CD4-positive, alpha-beta memory T cell (primary cell): ENCODE results near the gene GAK. TPM values are rescaled to one million over a fixed set of nuclear protein-coding genes. Genes with fewer than 3 reads are reported as not detected.

Experiments used
- CTCF ChIA-PET: fragments of 350-600 bp; sonication (Branson Sonifier 250); formaldehyde crosslinking; loops from one replicate; lab custom pipeline; 2021; ENCODE audit warnings: inconsistent platforms; ENCODE audit not compliant: partially characterized antibody; lab: Charles Lee
- POLR2A ChIA-PET: fragments of 350-600 bp; sonication (Branson Sonifier 250); formaldehyde crosslinking; loops from one replicate; lab custom pipeline; 2021; ENCODE audit not compliant: partially characterized antibody; lab: Charles Lee
- DNase-seq, 5 donors: peaks; one replicate each; pipeline versions ENCODE4 v3.0.0 to v3.0.0-alpha.2; 2020 to 2022; ENCODE audit warnings: mixed read lengths in 1 of 5
- H3K27ac ChIP-seq: one replicate; pipeline ENCODE4 v1.7.0; 2013; ENCODE audit warnings: low read depth, low read length
- H3K27me3 ChIP-seq: 2 replicates; pipeline ENCODE4 v1.7.0; 2013; ENCODE audit warnings: mild to moderate bottlenecking, low read length, moderate library complexity; ENCODE audit not compliant: insufficient read depth
- H3K36me3 ChIP-seq: 2 replicates; pipeline ENCODE4 v1.7.0; 2013; ENCODE audit warnings: mild to moderate bottlenecking, low read length, moderate library complexity; ENCODE audit not compliant: insufficient read depth
- H3K4me1 ChIP-seq: 2 replicates; pipeline ENCODE4 v1.7.0; 2013; ENCODE audit warnings: mild to moderate bottlenecking, low read length, moderate library complexity; ENCODE audit not compliant: insufficient read depth
- H3K4me3 ChIP-seq, 2 donors: one replicate each; pipeline ENCODE4 v1.7.0; 2013; ENCODE audit warnings: low read length in 2 of 2, mild to moderate bottlenecking in 1 of 2
- H3K9me3 ChIP-seq, 2 donors: one replicate each; pipeline ENCODE4 v1.7.0; 2013; ENCODE audit warnings: low read length in 2 of 2, control low read depth in 1 of 2; ENCODE audit not compliant: control insufficient read depth in 1 of 2
- H3K27ac Mint-ChIP-seq, 7 donors: one replicate each; pipeline ENCODE4 v1.8.0; 2020 to 2021; ENCODE audit warnings: mixed read lengths in 7 of 7, mild to moderate bottlenecking in 6 of 7, inconsistent platforms in 3 of 7, moderate library complexity in 3 of 7
- H3K27me3 Mint-ChIP-seq, 2 donors: one replicate each; pipeline ENCODE4 v1.8.0; 2020 to 2021; ENCODE audit warnings: mixed read lengths in 2 of 2
- H3K36me3 Mint-ChIP-seq, 2 donors: one replicate each; pipeline ENCODE4 v1.8.0; 2020 to 2021; ENCODE audit warnings: mixed read lengths in 2 of 2, inconsistent platforms in 1 of 2, mild to moderate bottlenecking in 1 of 2
- H3K4me1 Mint-ChIP-seq, 4 donors: one replicate each; pipeline ENCODE4 v1.8.0; 2020 to 2021; ENCODE audit warnings: mixed read lengths in 4 of 4, mild to moderate bottlenecking in 1 of 4
- H3K4me3 Mint-ChIP-seq, 8 donors: one replicate each; pipeline ENCODE4 v1.8.0; 2020 to 2021; ENCODE audit warnings: mixed read lengths in 8 of 8, mild to moderate bottlenecking in 7 of 8, moderate library complexity in 6 of 8, inconsistent platforms in 3 of 8
- H3K9me3 Mint-ChIP-seq, 8 donors: one replicate each; pipeline ENCODE4 v1.8.0; 2020 to 2021; ENCODE audit warnings: mixed read lengths in 8 of 8, mild to moderate bottlenecking in 5 of 8, inconsistent platforms in 3 of 8, moderate library complexity in 1 of 8
- intact Hi-C: fragments of 100-400 bp; cut with micrococcal nuclease; formaldehyde crosslinking; loops from one replicate; pipeline ENCODE4 v1.15.1; 2023
- polyA plus RNA-seq, 2 donors: library from polyadenylated mRNA; unstranded; fragments of 300-500 nt; fragmentation: Illumina TruSeq; gene quantifications; one replicate each; pipeline ENCODE4 v1.2.3, GENCODE V29; 2021
- total RNA-seq, 2 experiments: library from RNA; stranded (reverse); gene quantifications; one replicate each; pipeline ENCODE4 v1.2.3, GENCODE V29; 2021

Gene GAK
- total and polyA plus RNA-seq, 4 experiments from 2014 or later: 32.5 to 188 (median 130) TPM

DNA sequence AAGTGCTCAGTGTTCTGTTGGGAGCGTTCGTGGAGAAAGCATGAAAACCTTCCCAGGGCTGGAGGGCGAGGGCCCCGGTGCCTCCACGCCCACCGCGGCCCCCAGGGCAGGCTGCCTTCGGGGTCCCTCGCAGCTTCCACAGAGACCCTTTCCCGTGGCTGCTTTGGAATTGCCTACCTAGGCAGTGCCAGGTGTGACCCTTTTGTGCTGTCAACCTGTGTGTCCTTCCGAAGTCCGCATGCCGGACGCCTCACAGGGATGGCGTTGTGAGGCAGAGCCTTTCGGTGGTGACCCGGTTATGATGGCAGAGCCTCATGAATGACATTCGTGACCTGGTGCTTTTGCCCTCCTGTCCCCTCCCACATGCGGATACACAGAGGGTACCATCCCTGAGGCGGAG lies 17.5 kb upstream of the GAK start:
- no peak for DNase-seq
- no peaks in the 10 kb centered on the region for H3K9me3 ChIP-seq
- intact Hi-C loops: no loop called here
- H3K4me3 ChIP-seq: no peak overlapping the region
- H3K36me3 ChIP-seq: no peaks in the 10 kb centered on the region
- peaks cover 1 to 10% of the 10 kb centered on the region in 2 donors for H3K36me3 Mint-ChIP-seq
- no peak overlapping the region for H3K27ac Mint-ChIP-seq
- no peaks in the 10 kb centered on the region for H3K9me3 Mint-ChIP-seq
- ChIA-PET CTCF (no interaction called here), POLR2A (no interaction called here)
- H3K4me3 Mint-ChIP-seq: no peak overlapping the region
- H3K4me1 ChIP-seq: no peaks in the 10 kb centered on the region
- no peaks in the 10 kb centered on the region for H3K27me3 Mint-ChIP-seq
- peaks cover 0 to 4% (median 2%) of the 10 kb centered on the region in 4 donors for H3K4me1 Mint-ChIP-seq
- H3K27me3 ChIP-seq: no peaks in the 10 kb centered on the region
- no peak overlapping the region for H3K27ac ChIP-seq

GRCh38 chr4:948936-949300 lies 16.8 kb upstream of the GAK start:
- DNase-seq: no peak
- Mint-ChIP-seq H3K9me3 (no peaks in the 10 kb centered on the region), H3K27ac (peak overlapping the region in 1 of 7 donors; percentile 14)

GRCh38 chr4:948101-948935 lies 16.2 kb upstream of the GAK start:
- H3K9me3 Mint-ChIP-seq: no peaks in the 10 kb centered on the region
- H3K36me3 Mint-ChIP-seq: peaks cover 0 to 6% of the 10 kb centered on the region in 2 donors
- H3K27ac Mint-ChIP-seq: no peak overlapping the region
- no peak for DNase-seq
- Histone ChIP-seq H3K9me3 (no peaks in the 10 kb centered on the region), H3K27me3 (no peaks in the 10 kb centered on the region), H3K4me1 (no peaks in the 10 kb centered on the region), H3K36me3 (no peaks in the 10 kb centered on the region), H3K4me3 (no peak overlapping the region), H3K27ac (no peak overlapping the region)
- no peaks in the 10 kb centered on the region for H3K27me3 Mint-ChIP-seq
- ChIA-PET CTCF (no interaction called here), POLR2A (interaction anchor here (1.0 kb wide), 1 partner anchor 16 kb away, joined by 3 read pairs; the partner anchor contains the start of genes GAK and TMEM175)
- intact Hi-C loops: no loop called here
- H3K4me1 Mint-ChIP-seq: peaks cover 0 to 4% (median 2%) of the 10 kb centered on the region in 4 donors
- H3K4me3 Mint-ChIP-seq: no peak overlapping the region

More at GRCh38 chr4:948936-949300, 16.8 kb upstream of the GAK start:
- no peaks in the 10 kb centered on the region for H3K27me3 Mint-ChIP-seq
- no peak overlapping the region for H3K4me3 Mint-ChIP-seq
- H3K27me3 ChIP-seq: no peaks in the 10 kb centered on the region
- no peaks in the 10 kb centered on the region for H3K9me3 ChIP-seq
- H3K27ac ChIP-seq: no peak overlapping the region
- H3K4me1 ChIP-seq: no peaks in the 10 kb centered on the region
- CTCF ChIA-PET: no interaction called here
- POLR2A ChIA-PET: no interaction called here
- intact Hi-C loops: no loop called here
- no peaks in the 10 kb centered on the region for H3K36me3 ChIP-seq
- peaks cover 0 to 4% (median 2%) of the 10 kb centered on the region in 4 donors for H3K4me1 Mint-ChIP-seq
- H3K4me3 ChIP-seq: no peak overlapping the region
- H3K36me3 Mint-ChIP-seq: peaks cover 0 to 6% of the 10 kb centered on the region in 2 donors

DNA sequence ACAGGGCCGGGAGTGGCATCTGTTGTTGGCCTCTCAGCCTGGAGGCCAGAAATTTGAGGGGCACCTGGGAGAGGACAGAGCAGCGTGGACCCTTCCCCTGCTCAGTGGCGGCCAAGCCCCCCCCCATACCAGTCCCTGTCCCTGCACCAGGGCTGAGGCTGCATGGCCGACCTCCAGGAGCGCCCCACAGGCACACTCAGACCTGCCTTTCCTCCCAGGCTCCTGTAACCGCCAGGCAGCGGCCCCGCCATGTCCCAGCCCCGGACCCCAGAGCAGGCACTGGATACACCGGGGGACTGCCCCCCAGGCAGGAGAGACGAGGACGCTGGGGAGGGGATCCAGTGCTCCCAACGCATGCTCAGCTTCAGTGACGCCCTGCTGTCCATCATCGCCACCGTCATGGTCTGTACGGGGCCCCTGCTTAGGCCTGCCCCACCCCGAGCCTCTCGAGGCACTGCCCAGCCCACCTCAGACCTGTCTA lies 15.4 kb upstream of the GAK start:
- Histone ChIP-seq H3K4me1 (no peaks in the 10 kb centered on the region), H3K36me3 (no peaks in the 10 kb centered on the region), H3K4me3 (no peak overlapping the region), H3K27ac (no peak overlapping the region), H3K27me3 (no peaks in the 10 kb centered on the region), H3K9me3 (no peaks in the 10 kb centered on the region)
- intact Hi-C loops: no loop called here
- H3K4me3 Mint-ChIP-seq: no peak overlapping the region
- H3K9me3 Mint-ChIP-seq: no peaks in the 10 kb centered on the region
- DNase-seq: no peak
- peaks cover 0 to 8% of the 10 kb centered on the region in 2 donors for H3K36me3 Mint-ChIP-seq
- POLR2A ChIA-PET: interaction anchor here (1.0 kb wide), 1 partner anchor 15 kb away, joined by 3 read pairs; the partner anchor contains the start of genes GAK and TMEM175
- no peaks in the 10 kb centered on the region for H3K27me3 Mint-ChIP-seq
- H3K4me1 Mint-ChIP-seq: peaks cover 0 to 4% (median 2%) of the 10 kb centered on the region in 4 donors
- H3K27ac Mint-ChIP-seq: no peak overlapping the region
- CTCF ChIA-PET: no interaction called here

DNA sequence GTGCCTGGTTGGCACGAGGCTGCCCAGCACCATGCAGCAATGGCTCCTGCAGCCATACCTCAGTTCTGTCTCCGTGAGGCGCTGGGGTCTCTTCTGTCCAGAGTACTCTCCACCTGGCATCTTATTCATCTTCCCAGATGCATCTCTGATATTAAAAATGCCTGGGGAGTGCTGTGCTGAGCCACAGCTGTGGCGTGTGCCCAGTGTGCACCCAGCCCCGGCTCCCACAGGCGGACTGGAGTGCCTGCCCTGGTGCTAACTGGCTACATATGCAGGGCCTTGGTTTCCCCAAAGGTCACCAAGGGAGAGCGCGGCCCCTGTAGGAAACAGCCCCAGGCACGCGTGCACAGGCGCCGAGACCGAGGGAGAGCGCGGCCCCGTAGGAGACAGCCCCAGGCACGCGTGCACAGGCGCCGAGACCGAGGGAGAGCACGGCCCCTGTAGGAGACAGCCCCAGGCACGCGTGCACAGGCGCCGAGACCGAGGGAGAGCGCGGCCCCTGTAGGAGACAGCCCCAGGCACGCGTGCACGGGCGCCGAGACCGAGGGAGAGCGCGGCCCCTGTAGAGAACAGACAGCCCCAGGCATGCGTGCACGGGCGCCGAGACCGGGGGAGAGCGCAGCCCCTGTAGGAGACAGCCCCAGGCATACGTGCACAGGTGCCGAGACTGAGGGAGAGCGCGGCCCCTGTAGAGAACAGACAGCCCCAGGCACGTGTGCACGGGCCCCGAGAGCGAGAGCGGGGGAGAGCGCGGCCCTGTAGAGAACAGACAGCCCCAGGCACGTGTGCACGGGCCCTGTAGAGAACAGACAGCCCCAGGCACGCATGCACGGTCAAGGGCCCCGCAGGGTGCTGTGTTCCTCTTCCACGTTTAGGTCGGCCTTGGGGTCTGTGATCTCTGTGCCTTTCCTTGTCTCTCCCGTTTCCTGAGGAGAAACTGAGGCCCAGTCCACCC lies 14.7 kb upstream of the GAK start:
- H3K27me3 ChIP-seq: no peaks in the 10 kb centered on the region
- Mint-ChIP-seq H3K36me3 (peaks cover 0 to 4% of the 10 kb centered on the region in 2 donors), H3K4me1 (peaks cover 0 to 4% (median 2%) of the 10 kb centered on the region in 4 donors), H3K9me3 (no peaks in the 10 kb centered on the region), H3K27ac (no peak overlapping the region), H3K4me3 (no peak overlapping the region), H3K27me3 (no peaks in the 10 kb centered on the region)
- H3K36me3 ChIP-seq: no peaks in the 10 kb centered on the region
- no peaks in the 10 kb centered on the region for H3K4me1 ChIP-seq
- no peak overlapping the region for H3K27ac ChIP-seq
- intact Hi-C loops: no loop called here
- no peak for DNase-seq
- POLR2A ChIA-PET: no interaction called here
- H3K9me3 ChIP-seq: no peaks in the 10 kb centered on the region
- H3K4me3 ChIP-seq: no peak overlapping the region
- CTCF ChIA-PET: no interaction called here

GRCh38 chr4:946103-946450 lies 14.0 kb upstream of the GAK start:
- Histone ChIP-seq H3K4me1 (no peaks in the 10 kb centered on the region), H3K9me3 (no peaks in the 10 kb centered on the region), H3K4me3 (no peak overlapping the region), H3K27me3 (no peaks in the 10 kb centered on the region), H3K27ac (no peak overlapping the region), H3K36me3 (no peaks in the 10 kb centered on the region)
- no peak overlapping the region for H3K27ac Mint-ChIP-seq
- H3K4me3 Mint-ChIP-seq: no peak overlapping the region
- H3K9me3 Mint-ChIP-seq: no peaks in the 10 kb centered on the region
- ChIA-PET POLR2A (no interaction called here), CTCF (no interaction called here)
- H3K27me3 Mint-ChIP-seq: no peaks in the 10 kb centered on the region
- intact Hi-C loops: no loop called here
- peaks cover 0 to 4% (median 2%) of the 10 kb centered on the region in 4 donors for H3K4me1 Mint-ChIP-seq
- peaks cover 0 to 4% of the 10 kb centered on the region in 2 donors for H3K36me3 Mint-ChIP-seq
- DNase-seq: no peak
